ENCODE measurements around the gene TP63.

TP63 gene

DNA sequence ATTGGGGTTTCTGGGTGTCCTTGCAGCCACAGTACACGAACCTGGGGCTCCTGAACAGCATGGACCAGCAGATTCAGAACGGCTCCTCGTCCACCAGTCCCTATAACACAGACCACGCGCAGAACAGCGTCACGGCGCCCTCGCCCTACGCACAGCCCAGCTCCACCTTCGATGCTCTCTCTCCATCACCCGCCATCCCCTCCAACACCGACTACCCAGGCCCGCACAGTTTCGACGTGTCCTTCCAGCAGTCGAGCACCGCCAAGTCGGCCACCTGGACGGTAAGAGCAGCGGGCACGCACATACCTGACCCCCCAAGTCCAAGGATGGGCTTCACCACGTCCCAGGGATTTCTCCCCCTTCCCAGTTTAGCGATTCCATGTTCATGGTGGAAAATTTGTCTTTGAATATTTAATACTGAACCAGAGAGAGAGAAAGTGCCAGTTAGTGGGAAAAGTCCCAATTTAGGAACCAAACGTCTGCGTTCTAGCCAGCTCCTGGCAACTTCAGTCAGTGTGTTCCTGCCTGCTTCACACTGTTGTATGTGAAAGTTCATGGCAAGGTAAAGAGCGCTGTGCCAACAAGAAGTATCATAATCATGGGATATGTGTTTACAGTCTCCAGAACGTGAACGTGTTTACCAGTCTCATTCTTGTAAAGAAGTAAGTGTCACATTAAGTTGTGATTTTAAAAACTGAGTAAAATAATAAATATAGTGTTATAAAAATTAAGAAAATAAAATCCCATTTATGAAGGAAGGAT, 177.2 kb downstream of the TP63 start:
- no peak for DNase-seq (ENCODE audit: low read depth in 4 of 4, low spot score in 1 of 4)

DNA sequence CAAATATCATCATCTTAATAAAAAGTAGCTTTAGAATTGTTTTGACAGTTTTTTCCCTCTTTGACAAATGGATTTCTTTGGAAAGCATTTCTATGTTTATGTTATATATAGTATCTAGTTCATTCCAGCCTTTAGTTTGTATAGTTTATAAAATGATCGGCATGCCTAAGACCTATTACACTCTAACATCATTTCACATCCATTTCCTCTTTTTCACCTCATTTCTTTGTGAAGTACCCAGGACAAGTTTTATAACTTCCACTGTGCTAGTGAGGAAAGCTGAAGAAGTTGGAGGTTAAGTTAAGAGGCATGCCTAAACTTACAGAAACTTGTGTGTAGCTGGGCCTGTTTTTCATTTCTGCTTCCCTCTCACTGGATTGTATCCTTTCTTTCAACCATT, 178.4 kb downstream of the TP63 start:
- no peak for DNase-seq (ENCODE audit: low read depth in 4 of 4, low spot score in 1 of 4)

DNA sequence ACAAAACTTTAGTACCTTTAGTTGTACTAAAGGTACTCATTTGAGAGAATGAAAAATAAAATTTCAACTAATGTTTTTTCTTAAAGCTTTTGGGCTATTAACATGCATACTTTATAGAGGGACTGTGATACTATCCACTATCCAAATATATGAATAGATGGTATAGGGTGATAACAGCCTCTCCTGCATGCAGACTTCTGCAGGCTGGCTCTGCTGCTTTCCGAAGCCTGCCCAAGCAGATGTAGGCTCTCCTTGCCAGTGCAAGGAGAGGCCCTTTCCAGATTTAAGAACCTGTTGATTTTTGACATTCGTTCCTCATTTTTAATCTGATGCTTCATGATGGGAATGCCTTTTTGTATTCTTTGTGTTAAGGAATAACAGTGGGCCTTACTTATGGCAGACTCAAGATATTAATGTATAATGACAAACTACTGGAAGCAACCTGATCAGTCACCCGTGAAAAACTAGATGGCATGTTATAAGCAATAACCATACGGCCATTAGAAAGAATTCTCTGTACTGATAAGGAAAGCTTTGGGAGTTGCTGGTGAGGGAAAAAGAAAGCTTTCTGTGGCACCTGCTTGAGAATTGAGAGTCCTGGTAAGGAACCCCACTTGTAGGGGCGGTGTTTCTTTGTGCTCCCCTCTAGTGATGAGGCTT, 181.7 kb downstream of the TP63 start:
- no peak for DNase-seq (ENCODE audit: low read depth in 4 of 4, low spot score in 1 of 4)

DNA sequence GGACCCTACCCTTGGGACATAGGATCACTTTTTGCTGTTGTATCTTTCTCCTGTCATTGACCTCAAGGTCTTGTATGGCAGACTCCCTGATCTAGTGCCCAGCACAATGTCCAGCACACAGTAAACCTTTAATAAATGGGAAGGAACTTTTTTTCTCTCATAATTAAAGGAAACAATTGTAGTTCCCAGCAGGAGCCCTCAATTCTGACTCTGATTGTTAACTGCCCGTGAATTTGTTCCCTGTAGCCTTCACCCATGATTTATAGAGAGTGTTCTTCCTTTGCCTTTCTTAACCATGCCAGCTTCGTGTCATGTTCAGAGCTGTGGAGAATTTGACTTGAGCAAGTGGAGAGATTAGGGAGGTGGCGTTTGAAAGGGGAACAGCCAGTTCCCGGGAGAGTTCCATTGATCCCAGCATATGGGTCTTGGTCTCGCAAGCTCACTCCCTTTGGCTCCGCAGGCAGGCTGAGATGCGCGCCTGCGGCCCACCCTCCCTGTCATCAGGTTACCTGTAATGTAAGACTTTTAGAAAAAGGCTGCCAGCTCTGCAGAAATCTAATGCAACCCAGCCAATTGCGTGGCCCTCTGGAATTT, 182.6 kb downstream of the TP63 start:
- DNase-seq (ENCODE audit: low read depth in 4 of 4, low spot score in 1 of 4) = no peak

- no peak for DNase-seq (ENCODE audit: low read depth in 4 of 4, low spot score in 1 of 4)
Observed at GRCh38 chr3:189820365-189820720, 189.2 kb downstream of the TP63 start.

GRCh38 chr3:189821262-189821661, 190.1 kb downstream of the TP63 start:
- DNase-seq (ENCODE audit: low read depth in 4 of 4, low spot score in 1 of 4) = no peak

- DNase-seq (ENCODE audit: low read depth in 4 of 4, low spot score in 1 of 4) = no peak
Observed at GRCh38 chr3:189822726-189823125, 191.5 kb downstream of the TP63 start.

GRCh38 chr3:189824629-189825312, 193.6 kb downstream of the TP63 start:
- DNase-seq (ENCODE audit: low read depth in 4 of 4, low spot score in 1 of 4) = no peak

DNA sequence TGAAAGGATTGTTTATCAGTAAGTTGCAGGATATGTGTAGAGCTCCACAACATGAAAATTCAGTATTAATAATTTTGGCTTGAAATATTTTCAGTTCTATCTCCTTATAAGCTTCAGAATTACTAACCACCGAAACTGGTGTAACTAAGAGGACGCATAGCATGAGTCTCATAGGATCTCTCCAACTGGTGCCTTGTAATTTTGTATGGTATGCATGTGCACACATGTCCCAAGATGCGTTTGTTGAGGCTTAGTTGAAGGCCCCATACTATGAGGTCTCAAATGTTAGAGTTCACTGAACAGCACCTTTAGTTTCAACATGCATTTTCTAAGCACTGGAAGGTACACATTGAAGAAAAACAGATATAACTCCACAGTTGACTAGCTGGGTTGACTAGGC, 195.4 kb downstream of the TP63 start:
- no peak for DNase-seq (ENCODE audit: low read depth in 4 of 4, low spot score in 1 of 4)

DNA sequence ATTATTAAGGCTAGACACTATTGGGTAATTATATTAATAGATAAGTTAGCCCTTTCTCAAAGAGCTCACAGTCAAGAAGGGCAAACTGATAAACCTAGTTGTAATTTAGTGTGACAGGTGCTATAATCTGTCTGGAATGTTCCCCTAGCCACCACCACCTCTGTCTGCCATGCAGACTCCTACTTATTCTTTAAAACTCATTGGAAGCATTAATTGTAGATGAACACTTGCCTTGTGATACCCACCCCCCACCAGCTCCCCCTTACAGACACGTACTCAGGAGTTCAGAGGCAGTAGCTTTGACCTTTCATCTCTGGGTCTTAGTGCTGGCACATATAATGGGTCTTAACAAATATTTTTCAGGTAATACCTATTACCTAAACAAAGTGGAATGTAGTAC, 195.9 kb downstream of the TP63 start:
- no peak for DNase-seq (ENCODE audit: low read depth in 4 of 4, low spot score in 1 of 4)

DNA sequence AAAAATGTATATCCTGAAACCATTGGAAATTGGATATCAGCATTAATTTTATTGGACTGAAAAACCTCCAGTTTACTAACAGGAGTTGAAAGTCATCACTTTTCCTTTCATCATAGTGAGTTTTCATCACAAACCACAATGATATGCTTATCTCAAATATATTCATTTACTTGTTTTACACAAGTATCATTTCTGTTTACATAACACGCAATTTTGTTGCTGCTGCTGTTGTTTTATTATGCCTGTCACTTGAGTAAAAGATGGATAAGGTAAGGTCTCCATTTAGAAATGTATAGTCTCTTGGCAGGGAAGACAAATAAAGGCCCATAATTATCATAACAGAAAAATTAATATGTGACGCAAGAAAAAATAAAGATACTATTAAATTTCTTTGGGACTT, 199.2 kb downstream of the TP63 start:
- no peak for DNase-seq (ENCODE audit: low read depth in 4 of 4, low spot score in 1 of 4)

DNA sequence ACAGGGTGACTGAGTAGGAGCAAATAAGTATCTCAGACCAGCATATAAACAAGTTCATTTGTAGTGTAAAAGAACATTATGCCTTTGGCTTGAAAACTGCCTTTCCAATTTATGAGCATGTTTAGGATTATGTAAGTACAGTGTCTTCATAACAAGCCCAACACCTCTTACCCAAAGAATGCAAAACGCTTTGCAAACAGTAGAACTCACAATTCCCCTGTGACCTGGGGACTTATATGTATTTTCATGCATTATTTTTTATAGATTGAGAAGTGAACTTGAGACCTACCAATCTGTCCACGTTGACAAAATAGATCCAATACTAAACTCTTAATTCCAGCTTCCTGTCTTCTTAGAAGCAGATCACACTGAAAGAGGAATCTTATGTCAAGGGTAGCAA, 202.1 kb downstream of the TP63 start:
- no peak for DNase-seq (ENCODE audit: low read depth in 4 of 4, low spot score in 1 of 4)

- no peak for DNase-seq (ENCODE audit: low read depth in 4 of 4, low spot score in 1 of 4)
Observed at GRCh38 chr3:189833996-189834395, 202.8 kb downstream of the TP63 start.

- DNase-seq (ENCODE audit: low read depth in 4 of 4, low spot score in 1 of 4) = no peak
Observed at GRCh38 chr3:189834462-189834861, 203.3 kb downstream of the TP63 start.

GRCh38 chr3:189836795-189837194, 205.6 kb downstream of the TP63 start:
- no peak for DNase-seq (ENCODE audit: low read depth in 4 of 4, low spot score in 1 of 4)

DNA sequence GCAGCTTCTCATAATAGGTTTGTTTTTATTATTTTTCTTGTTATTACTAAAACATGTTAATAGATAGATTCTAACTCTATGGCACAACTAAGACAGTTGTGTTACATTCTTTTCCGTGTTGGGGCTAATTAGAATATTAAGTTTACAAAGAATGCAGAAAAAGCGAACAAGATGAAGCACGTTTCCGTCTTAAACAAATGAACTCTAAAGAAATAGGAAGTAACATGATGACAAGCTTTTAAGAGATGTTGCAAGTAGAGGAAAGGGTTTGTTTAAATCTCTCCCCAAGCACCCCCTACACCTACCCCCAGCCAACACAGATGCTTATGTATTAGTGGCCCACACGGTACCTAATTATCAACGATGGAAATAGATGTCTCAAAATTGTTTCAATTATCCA, 207.1 kb downstream of the TP63 start:
- DNase-seq (ENCODE audit: low read depth in 4 of 4, low spot score in 1 of 4) = no peak

GRCh38 chr3:189839576-189839975, 208.4 kb downstream of the TP63 start:
- no peak for DNase-seq (ENCODE audit: low read depth in 4 of 4, low spot score in 1 of 4)

- DNase-seq (ENCODE audit: low read depth in 4 of 4, low spot score in 1 of 4) = no peak
Observed at GRCh38 chr3:189841473-189842205, 210.4 kb downstream of the TP63 start.

DNA sequence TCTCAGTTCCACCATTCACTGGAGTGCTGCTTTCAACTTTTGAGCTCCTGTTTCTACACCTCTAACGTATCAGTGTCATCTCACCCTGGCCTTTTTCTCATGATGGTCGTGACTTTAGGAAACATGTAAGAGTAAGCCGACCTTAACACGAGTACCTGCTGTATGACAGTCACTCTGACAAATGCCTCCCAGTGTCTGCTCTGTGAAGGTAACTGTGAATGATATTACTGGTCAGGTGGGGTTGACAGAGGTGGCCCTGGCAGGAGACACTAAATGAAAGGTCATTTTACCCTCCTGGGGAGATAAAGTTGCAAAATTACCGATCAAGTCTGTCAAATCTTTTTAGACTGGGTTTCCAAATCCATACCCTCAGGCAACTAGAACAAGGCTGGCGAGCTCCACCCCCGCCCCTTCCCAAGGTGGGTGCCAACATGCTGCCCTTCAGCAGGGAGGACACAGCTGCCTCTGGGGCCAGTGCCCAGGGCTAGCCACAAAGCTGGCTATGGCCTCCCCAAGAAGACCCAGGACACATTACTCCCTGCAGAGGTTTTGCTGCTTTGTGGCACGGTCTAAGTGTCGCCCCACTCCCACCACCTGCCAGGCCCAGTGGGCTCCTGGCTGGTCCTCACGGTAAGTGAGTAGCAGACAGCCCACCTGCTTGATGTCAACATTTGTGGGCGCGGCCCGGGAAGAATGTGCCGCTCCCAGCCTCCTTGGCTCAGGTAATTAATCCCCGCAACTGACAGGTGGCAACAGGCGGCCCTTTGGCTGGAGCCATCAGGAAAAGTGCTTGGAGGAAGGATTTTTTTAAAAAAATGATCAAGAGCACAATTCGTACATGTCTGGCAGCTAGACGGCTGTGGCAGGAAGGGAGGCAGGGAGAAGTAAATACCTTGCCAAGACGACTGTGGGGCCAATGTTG, 211.8 kb downstream of the TP63 start:
- no peak for DNase-seq (ENCODE audit: low read depth in 4 of 4, low spot score in 1 of 4)

- DNase-seq (ENCODE audit: low read depth in 4 of 4, low spot score in 1 of 4) = no peak
Observed at GRCh38 chr3:189845069-189845468, 213.9 kb downstream of the TP63 start.
